SU-DHL-6 (cell line): ENCODE data around the gene CHST6.

Experiments used
- H2AFZ ChIP-seq: fragments of 200-600 bp; sonication (generic); 2 replicates; pipeline ENCODE4 v1.6.1; 2014; ENCODE audit warnings: low read depth, mild to moderate bottlenecking, moderate library complexity, mixed read lengths, antibody characterized with exemption, low read length; ENCODE audit not compliant: severe bottlenecking
- H3F3A ChIP-seq: fragments of 200-600 bp; shearing (Covaris generic); 2 replicates; pipeline ENCODE4 v1.6.0; 2016; ENCODE audit warnings: antibody characterized with exemption, mild to moderate bottlenecking; ENCODE audit not compliant: insufficient read depth
- H3K27ac ChIP-seq: fragments of 200-600 bp; sonication (generic); 2 replicates; pipeline ENCODE4 v1.5.1; 2016; ENCODE audit warnings: low read depth, mild to moderate bottlenecking, low read length, moderate library complexity, mixed read lengths
- H3K27me3 ChIP-seq: fragments of 200-600 bp; sonication (generic), shearing (Covaris generic); 2 replicates; pipeline ENCODE4 v1.6.0; 2014; ENCODE audit warnings: mild to moderate bottlenecking, low read length
- H3K36me3 ChIP-seq: fragments of 200-600 bp; sonication (generic); 2 replicates; pipeline ENCODE4 v1.6.1; 2014; ENCODE audit warnings: mild to moderate bottlenecking, low read length, mixed read lengths
- H3K4me2 ChIP-seq: fragments of 300-600, 200-600 bp; shearing (Covaris generic), sonication (generic); 2 replicates; pipeline ENCODE4 v1.6.0; 2014; ENCODE audit warnings: low read length, low read depth, mild to moderate bottlenecking; ENCODE audit not compliant: poor library complexity, severe bottlenecking
- H3K4me3 ChIP-seq: fragments of 200-600 bp; sonication (generic); 2 replicates; pipeline ENCODE4 v1.5.1; 2014; ENCODE audit warnings: antibody characterized with exemption, low read length, mild to moderate bottlenecking, mixed read lengths; ENCODE audit not compliant: insufficient read depth, poor library complexity, severe bottlenecking
- H3K79me2 ChIP-seq: fragments of 200-600 bp; sonication (generic); 2 replicates; pipeline ENCODE4 v1.6.1; 2014; ENCODE audit warnings: mild to moderate bottlenecking, low read length, moderate library complexity; ENCODE audit not compliant: insufficient read depth
- H3K9ac ChIP-seq: fragments of 200-600 bp; sonication (generic); 2 replicates; pipeline ENCODE4 v1.7.0; 2014; ENCODE audit warnings: mild to moderate bottlenecking, low read length
- H3K9me2 ChIP-seq: fragments of 200-600 bp; sonication (generic); replicated peaks from 2 replicates; pipeline ENCODE4 v1.6.1; 2014; ENCODE audit warnings: low read length; ENCODE audit not compliant: insufficient read depth
- H3K9me3 ChIP-seq: fragments of 200-600 bp; sonication (generic); 2 replicates; pipeline ENCODE4 v1.6.1; 2014; ENCODE audit warnings: low read length, mixed read lengths; ENCODE audit not compliant: insufficient read depth
- H4K20me1 ChIP-seq: fragments of 200-600 bp; sonication (generic); 2 replicates; pipeline ENCODE4 v1.6.1; 2014; ENCODE audit warnings: low read depth, mild to moderate bottlenecking, antibody characterized with exemption, low read length, moderate library complexity, mixed read lengths
- EZH2phosphoT487 ChIP-seq: fragments of 200-600 bp; sonication (generic), shearing (Covaris generic); conservative IDR thresholded peaks from 2 replicates; pipeline ENCODE4 v1.6.1; 2018; ENCODE audit warnings: mild to moderate bottlenecking, antibody characterized with exemption, low read length, moderate library complexity, mixed read lengths
- TF ChIP-seq, protein P1 (sequence below): fragments of 200-600 bp; sonication (generic); IDR thresholded peaks from one replicate; pipeline ENCODE4 v1.5.1; 2017; ENCODE audit warnings: antibody characterized with exemption, mild to moderate bottlenecking, low read length, moderate library complexity; ENCODE audit not compliant: insufficient read depth, poor library complexity, severe bottlenecking

Gene CHST6

DNA sequence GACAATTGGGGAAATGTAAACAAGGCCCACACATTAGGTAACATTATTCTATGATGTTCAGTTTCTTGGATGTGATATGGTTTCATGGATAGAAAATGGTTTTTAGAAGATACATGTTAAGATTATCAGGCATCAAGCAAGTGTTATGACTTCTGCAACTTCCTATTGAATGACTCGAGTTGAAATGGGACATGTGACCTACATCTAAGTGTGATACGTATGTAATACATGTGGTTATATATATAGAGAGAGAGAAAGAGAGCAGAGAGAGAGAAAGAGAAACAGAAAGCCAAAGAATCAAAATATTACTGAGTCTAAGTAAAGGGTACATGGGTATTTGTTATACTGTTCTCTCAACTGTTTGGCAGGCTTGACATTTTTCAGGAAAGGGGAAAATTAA, 32.4 kb downstream of the CHST6 start:
- Histone ChIP-seq H2AFZ (no peak overlapping the region), H4K20me1 (no peaks in the 10 kb centered on the region; the same call in 1 of the 2 replicates), H3K27me3 (no peaks in the 10 kb centered on the region), H3K9me2 (no peaks in the 10 kb centered on the region), H3K36me3 (no peaks in the 10 kb centered on the region), H3K4me3 (no peak overlapping the region), H3K79me2 (peaks cover 60% of the 10 kb centered on the region), H3K9ac (peak overlapping the region; percentile 78), H3K27ac (no peak overlapping the region), H3K9me3 (no peaks in the 10 kb centered on the region), H3K4me2 (peak overlapping the region; percentile 82), H3F3A (0 out of 2 replicates have a peak, but pooled peaks cover 3% of the 10 kb centered on the region)
- TF ChIP-seq, protein P1, sequence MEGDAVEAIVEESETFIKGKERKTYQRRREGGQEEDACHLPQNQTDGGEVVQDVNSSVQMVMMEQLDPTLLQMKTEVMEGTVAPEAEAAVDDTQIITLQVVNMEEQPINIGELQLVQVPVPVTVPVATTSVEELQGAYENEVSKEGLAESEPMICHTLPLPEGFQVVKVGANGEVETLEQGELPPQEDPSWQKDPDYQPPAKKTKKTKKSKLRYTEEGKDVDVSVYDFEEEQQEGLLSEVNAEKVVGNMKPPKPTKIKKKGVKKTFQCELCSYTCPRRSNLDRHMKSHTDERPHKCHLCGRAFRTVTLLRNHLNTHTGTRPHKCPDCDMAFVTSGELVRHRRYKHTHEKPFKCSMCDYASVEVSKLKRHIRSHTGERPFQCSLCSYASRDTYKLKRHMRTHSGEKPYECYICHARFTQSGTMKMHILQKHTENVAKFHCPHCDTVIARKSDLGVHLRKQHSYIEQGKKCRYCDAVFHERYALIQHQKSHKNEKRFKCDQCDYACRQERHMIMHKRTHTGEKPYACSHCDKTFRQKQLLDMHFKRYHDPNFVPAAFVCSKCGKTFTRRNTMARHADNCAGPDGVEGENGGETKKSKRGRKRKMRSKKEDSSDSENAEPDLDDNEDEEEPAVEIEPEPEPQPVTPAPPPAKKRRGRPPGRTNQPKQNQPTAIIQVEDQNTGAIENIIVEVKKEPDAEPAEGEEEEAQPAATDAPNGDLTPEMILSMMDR = no peak
- no peak for TF ChIP-seq EZH2phosphoT487

DNA sequence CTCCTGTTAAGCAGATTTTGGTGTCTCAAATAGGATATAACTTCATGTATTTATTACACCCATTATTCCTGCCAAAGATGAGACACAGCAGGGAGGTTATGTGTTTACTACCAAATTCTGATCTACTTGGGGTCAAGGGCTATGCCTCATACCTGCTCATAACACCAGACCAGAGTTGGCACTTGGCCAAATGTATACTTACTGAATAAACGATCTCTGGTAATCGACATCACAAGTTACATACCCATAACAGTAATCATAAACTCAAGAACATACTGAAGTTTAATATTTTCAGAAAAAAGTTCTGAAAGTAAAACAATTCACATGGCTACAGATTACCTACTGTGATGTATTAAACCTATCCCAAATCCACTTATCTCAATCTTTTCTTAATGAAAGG, 33.7 kb downstream of the CHST6 start:
- Histone ChIP-seq H3K4me2 (no peak overlapping the region), H3K79me2 (peaks cover 72% of the 10 kb centered on the region)
- TF ChIP-seq, protein P1 = no peak
- TF ChIP-seq EZH2phosphoT487 = no peak

DNA sequence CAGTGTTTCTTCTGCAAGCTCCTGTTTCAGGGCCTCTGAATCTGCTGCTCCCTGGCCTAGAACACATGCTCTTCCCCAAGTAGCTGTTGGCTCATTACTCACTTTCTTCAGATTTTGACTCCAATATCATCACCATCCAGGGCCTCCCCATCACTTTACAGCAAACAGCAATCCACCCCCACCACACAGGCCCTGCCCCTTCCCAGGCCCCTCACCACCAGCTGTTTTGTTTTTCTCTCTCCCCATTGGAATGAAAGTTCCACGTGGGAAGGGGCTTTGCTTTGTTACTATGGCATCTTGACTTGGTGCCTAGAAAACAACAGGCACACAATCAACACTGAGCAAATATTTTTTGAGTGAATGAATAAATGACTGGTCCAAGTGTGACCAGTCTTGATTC, 34.8 kb downstream of the CHST6 start:
- H3K27ac ChIP-seq = no peak overlapping the region
- H4K20me1 ChIP-seq = no peaks in the 10 kb centered on the region; the same call in 1 of the 2 replicates
- H3F3A ChIP-seq = 0 out of 2 replicates have a peak, but pooled peaks cover 3% of the 10 kb centered on the region
- no peak overlapping the region for H3K9ac ChIP-seq
- TF ChIP-seq EZH2phosphoT487 = no peak
- TF ChIP-seq, protein P1 = no peak
- no peak overlapping the region for H3K4me2 ChIP-seq
- H3K9me2 ChIP-seq = no peaks in the 10 kb centered on the region
- H3K9me3 ChIP-seq = no peaks in the 10 kb centered on the region
- H3K27me3 ChIP-seq = no peaks in the 10 kb centered on the region
- H3K36me3 ChIP-seq = no peaks in the 10 kb centered on the region
- H3K79me2 ChIP-seq = peaks cover 83% of the 10 kb centered on the region
- H2AFZ ChIP-seq = no peak overlapping the region
- H3K4me3 ChIP-seq = no peak overlapping the region

More for the DNA sequence above, 33.7 kb downstream of the CHST6 start:
- no peak overlapping the region for H3K4me3 ChIP-seq
- H3F3A ChIP-seq = 0 out of 2 replicates have a peak, but pooled peaks cover 3% of the 10 kb centered on the region
- H3K9me2 ChIP-seq = no peaks in the 10 kb centered on the region
- H3K9me3 ChIP-seq = no peaks in the 10 kb centered on the region
- no peaks in the 10 kb centered on the region; the same call in 1 of the 2 replicates for H4K20me1 ChIP-seq
- no peaks in the 10 kb centered on the region for H3K27me3 ChIP-seq
- no peak overlapping the region for H3K27ac ChIP-seq
- H3K36me3 ChIP-seq = no peaks in the 10 kb centered on the region
- H3K9ac ChIP-seq = no peak overlapping the region
- no peak overlapping the region for H2AFZ ChIP-seq
